Pancreas (tissue), 10 donors: ENCODE measurements around the gene TREML1. TPM values are rescaled to one million over a fixed set of nuclear protein-coding genes. Genes with fewer than 3 reads are reported as not detected.

Source experiments
- ATAC-seq, 4 donors: fragments of 200-7000 bp; cut with Tn5 transposase; one replicate each; pipeline versions ENCODE4 v1.8.0 to v1.9.1; 2020; ENCODE audit warnings: mild to moderate bottlenecking in 4 of 4, moderate library complexity in 4 of 4
- DNase-seq, 6 donors: peaks; one replicate each; pipeline ENCODE4 v3.0.0-alpha.2; 2020
- FAIRE-seq: peaks from 2 replicates; lab custom pipeline; 2012; peaks lifted over from hg19 to GRCh38; lab: Jason Lieb, UNC
- H3K27ac ChIP-seq, 4 donors: fragments of 200-600 bp; sonication (generic); 1 replicate in 3 of 4; 2 replicates in 1 of 4; pipeline versions ENCODE4 v1.5.0 to v1.8.0; 2020
- H3K27me3 ChIP-seq, 4 donors: fragments of 200-600 bp; one replicate each; pipeline ENCODE4 v1.8.0; 2021
- H3K36me3 ChIP-seq, 3 donors: fragments of 200-600 bp; sonication (generic) in 1 of 3; one replicate each; pipeline versions ENCODE4 v1.5.0 to v1.8.0; 2020 to 2021
- H3K4me1 ChIP-seq, 3 donors: fragments of 200-600 bp; one replicate each; pipeline ENCODE4 v1.8.0; 2021
- H3K4me3 ChIP-seq, 4 donors: fragments of 200-600 bp; sonication (generic) in 2 of 4; one replicate each; pipeline versions ENCODE4 v1.5.0 to v1.8.0; 2020 to 2021
- H3K9me3 ChIP-seq, 4 donors: fragments of 200-600 bp; one replicate each; pipeline ENCODE4 v1.8.0; 2021
- CTCF ChIP-seq, 4 donors: fragments of 200-600 bp; sonication (generic) in 3 of 4; IDR thresholded peaks; one replicate each; pipeline versions ENCODE4 v1.5.0 to v1.8.0; 2021; ENCODE audit warnings: antibody characterized with exemption in 4 of 4
- WGBS, 2 donors: extraction: QIAGEN DNeasy Blood & Tissue Kit; methylation state at CpG; one replicate each; pipeline ENCODE4 v1.1.7; 2013; 5-methylcytosine and 5-hydroxymethylcytosine counted together
- intact Hi-C, 3 donors: fragments of 100-400 bp; cut with DNase I; formaldehyde crosslinking; loops; one replicate each; pipeline versions ENCODE4 v1.11.1 to v1.14.2; 2022
- polyA plus RNA-seq, 2 donors: library from polyadenylated mRNA; stranded (reverse); fragments of 200-250 nt; gene quantifications; one replicate each; pipeline ENCODE4 v1.2.3, GENCODE V29; 2013
- total RNA-seq, 6 donors: library from RNA; stranded (reverse); fragmentation: NEBNext Ultra II Directional in 4 of 6; extraction: Animal tissue kit (Norgen Biotek cat#: 25700) in 4 of 6; gene quantifications; one replicate each; pipeline versions ENCODE4 v1.2.1 to v1.2.4, GENCODE V29; 2021 to 2023
- donor health status: healthy with polysubstance abuse.
- donor health status: DM: no; HTN: no; CAD: no; lungs with moderate emphysema.
- donor health status: DM: no; HTN: no; CAD: no.
- donor health status: control.
- donor health status: control.
- donor health status: Bipolar disorder and iron deficiency.
- donor health status: DM: yes; HTN: yes; CAD: no.
- donor health status: DM: no; HTN: no; CAD: no.
- donor health status: DM: no; HTN: no; CAD: no.
- donor health status: DM: yes; HTN: yes; CAD: no.

Gene TREML1
- total and polyA plus RNA-seq, 8 donors = 0.19 to 0.84 (median 0.28) TPM; not detected in 4

- TF ChIP-seq CTCF (IDR thresholded peaks at IDR 0.05) = no peak
- no peaks in the 10 kb centered on the region for H3K36me3 ChIP-seq
- no peak for FAIRE-seq
- H3K4me3 ChIP-seq = no peak overlapping the region
- DNase-seq = no peak
- no peaks in the 10 kb centered on the region for H3K9me3 ChIP-seq
- no peak overlapping the region for H3K27ac ChIP-seq
- no peak for ATAC-seq
- no peaks in the 10 kb centered on the region for H3K4me1 ChIP-seq
- intact Hi-C loops = no loop called here
- 39 to 52% methylated on average over 4 of the region's 4 CpGs for WGBS, 2 donors
- no peaks in the 10 kb centered on the region for H3K27me3 ChIP-seq
Measured at GRCh38 chr6:41179163-41179562, 25.0 kb upstream of the TREML1 start.

- no peak for TF ChIP-seq CTCF (IDR thresholded peaks at IDR 0.05)
- no peak for DNase-seq
- Histone ChIP-seq H3K4me1 (no peaks in the 10 kb centered on the region), H3K27me3 (no peaks in the 10 kb centered on the region), H3K9me3 (no peaks in the 10 kb centered on the region), H3K36me3 (no peaks in the 10 kb centered on the region), H3K27ac (no peak overlapping the region), H3K4me3 (no peak overlapping the region)
- ATAC-seq = no peak
- intact Hi-C loops = no loop called here
- 86 to 92% methylated on average over 2 of the region's 2 CpGs for WGBS, 2 donors
- no peak for FAIRE-seq
Measured at GRCh38 chr6:41177695-41178094, 23.5 kb upstream of the TREML1 start.

- Histone ChIP-seq H3K9me3 (no peaks in the 10 kb centered on the region), H3K4me3 (no peak overlapping the region), H3K27me3 (no peaks in the 10 kb centered on the region), H3K36me3 (no peaks in the 10 kb centered on the region), H3K4me1 (no peaks in the 10 kb centered on the region), H3K27ac (no peak overlapping the region)
- FAIRE-seq (no peak), ATAC-seq (no peak), DNase-seq (no peak)
- 52 to 54% methylated on average over 3 of the region's 3 CpGs for WGBS, 2 donors
- TF ChIP-seq CTCF (IDR thresholded peaks at IDR 0.05) = no peak
- intact Hi-C loops = no loop called here
Measured at GRCh38 chr6:41177287-41177686, 23.1 kb upstream of the TREML1 start.

DNA sequence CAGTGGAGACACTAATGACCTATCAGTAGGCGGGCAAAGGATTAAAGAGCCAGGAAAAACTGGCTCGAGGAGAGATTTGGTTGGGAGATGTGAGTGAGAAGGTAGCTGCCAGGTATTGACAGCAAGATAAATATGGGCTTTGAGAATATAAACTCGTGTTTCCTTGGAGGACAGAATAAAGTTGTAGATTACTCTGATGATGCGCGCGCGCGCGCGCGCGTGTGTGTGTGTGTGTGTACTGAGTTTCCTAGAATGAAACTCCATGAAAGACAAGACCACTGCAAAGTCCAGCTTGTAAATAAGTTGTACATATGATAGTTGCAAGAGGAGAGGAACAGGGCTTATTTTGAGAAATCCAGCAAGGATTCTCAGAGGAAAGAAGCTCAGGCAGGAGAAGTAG, 22.0 kb upstream of the TREML1 start:
- DNase-seq (no peak), FAIRE-seq (no peak), ATAC-seq (no peak)
- WGBS, 2 donors = 76 to 81% methylated on average over 12 of the region's 12 CpGs
- Histone ChIP-seq H3K4me3 (no peak overlapping the region), H3K36me3 (no peaks in the 10 kb centered on the region), H3K27ac (no peak overlapping the region), H3K27me3 (no peaks in the 10 kb centered on the region), H3K4me1 (no peaks in the 10 kb centered on the region), H3K9me3 (no peaks in the 10 kb centered on the region)
- no peak for TF ChIP-seq CTCF (IDR thresholded peaks at IDR 0.05)
- intact Hi-C loops = no loop called here

DNA sequence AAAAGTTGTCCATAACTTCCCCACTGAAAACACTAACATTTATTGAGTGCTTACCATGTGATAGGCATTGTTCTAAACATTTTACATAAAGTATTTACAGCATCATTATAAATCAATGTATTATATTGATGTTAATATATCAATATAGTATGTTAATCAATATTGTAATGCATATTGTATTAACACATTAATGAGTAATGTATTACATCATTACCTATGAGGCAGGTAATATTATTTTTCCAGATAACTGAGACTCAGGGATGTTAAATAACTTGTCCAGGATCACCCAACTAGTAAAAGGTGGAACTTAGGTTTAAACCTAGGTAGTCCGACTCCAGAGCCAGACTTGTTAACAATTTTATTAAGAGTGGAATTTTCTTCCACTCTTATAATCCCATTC, 20.9 kb upstream of the TREML1 start:
- FAIRE-seq (no peak), DNase-seq (no peak), ATAC-seq (no peak)
- intact Hi-C loops = no loop called here
- no peaks in the 10 kb centered on the region for H3K27me3 ChIP-seq
- no peaks in the 10 kb centered on the region for H3K36me3 ChIP-seq
- no peak overlapping the region for H3K4me3 ChIP-seq
- no peak overlapping the region for H3K27ac ChIP-seq
- 50 to 84% methylated on average over 1 of the region's 1 CpG for WGBS, 2 donors
- no peak for TF ChIP-seq CTCF (IDR thresholded peaks at IDR 0.05)
- no peaks in the 10 kb centered on the region for H3K4me1 ChIP-seq
- no peaks in the 10 kb centered on the region for H3K9me3 ChIP-seq
